Right atrium auricular region (tissue), 2 donors: ENCODE measurements around the gene IL12RB1. TPM values are rescaled to one million over a fixed set of nuclear protein-coding genes. Genes with fewer than 3 reads are reported as not detected.

Experiments used
- DNase-seq: peaks from one replicate; pipeline ENCODE4 v3.0.0-alpha.2; 2019; ENCODE audit warnings: low spot score
- H3K27ac ChIP-seq, 2 donors: fragments of 200-600 bp; sonication (generic); 1 replicate in 1 of 2; 2 replicates in 1 of 2; pipeline ENCODE4 v1.5.1; 2016 to 2019
- H3K27me3 ChIP-seq, 2 donors: fragments of 200-600 bp; sonication (generic); one replicate each; pipeline versions ENCODE4 v1.5.1 to v1.6.0; 2017 to 2019
- H3K36me3 ChIP-seq: fragments of 200-600 bp; sonication (generic); one replicate; pipeline ENCODE4 v1.5.1; 2016
- H3K4me1 ChIP-seq, 2 donors: fragments of 200-600 bp; sonication (generic); one replicate each; pipeline versions ENCODE4 v1.5.1 to v1.6.0; 2017 to 2019
- H3K4me3 ChIP-seq, 2 donors: fragments of 200-600 bp; sonication (generic); 1 replicate in 1 of 2; 2 replicates in 1 of 2; pipeline ENCODE4 v1.5.1; 2017 to 2019; ENCODE audit warnings: mild to moderate bottlenecking in 1 of 2, moderate library complexity in 1 of 2
- H3K9me3 ChIP-seq, 2 donors: fragments of 200-600 bp; sonication (generic); one replicate each; pipeline ENCODE4 v1.5.1; 2019
- total RNA-seq, 2 donors: library from RNA; depleted of rRNA; stranded (reverse); fragments of >200 nt; gene quantifications; one replicate each; pipeline ENCODE4 v1.1.0, GENCODE V29; 2016
- TF ChIP-seq, protein P1 (sequence below), 2 donors: fragments of 200-600 bp; sonication (generic); IDR thresholded peaks; one replicate each; pipeline ENCODE4 v1.5.1; 2019; ENCODE audit warnings: antibody characterized with exemption in 2 of 2

IL12RB1 gene
- total RNA-seq, 2 donors from 2014 or later: 0.22 to 0.75 TPM

- H3K27me3 ChIP-seq: no peaks in the 10 kb centered on the region
- H3K9me3 ChIP-seq: no peaks in the 10 kb centered on the region
- DNase-seq: peak; percentile 79
- peaks cover 0 to 24% of the 10 kb centered on the region in 2 donors for H3K4me1 ChIP-seq
- H3K27ac ChIP-seq: peak overlapping the region; percentile 63 to 69
- TF ChIP-seq, protein P1, sequence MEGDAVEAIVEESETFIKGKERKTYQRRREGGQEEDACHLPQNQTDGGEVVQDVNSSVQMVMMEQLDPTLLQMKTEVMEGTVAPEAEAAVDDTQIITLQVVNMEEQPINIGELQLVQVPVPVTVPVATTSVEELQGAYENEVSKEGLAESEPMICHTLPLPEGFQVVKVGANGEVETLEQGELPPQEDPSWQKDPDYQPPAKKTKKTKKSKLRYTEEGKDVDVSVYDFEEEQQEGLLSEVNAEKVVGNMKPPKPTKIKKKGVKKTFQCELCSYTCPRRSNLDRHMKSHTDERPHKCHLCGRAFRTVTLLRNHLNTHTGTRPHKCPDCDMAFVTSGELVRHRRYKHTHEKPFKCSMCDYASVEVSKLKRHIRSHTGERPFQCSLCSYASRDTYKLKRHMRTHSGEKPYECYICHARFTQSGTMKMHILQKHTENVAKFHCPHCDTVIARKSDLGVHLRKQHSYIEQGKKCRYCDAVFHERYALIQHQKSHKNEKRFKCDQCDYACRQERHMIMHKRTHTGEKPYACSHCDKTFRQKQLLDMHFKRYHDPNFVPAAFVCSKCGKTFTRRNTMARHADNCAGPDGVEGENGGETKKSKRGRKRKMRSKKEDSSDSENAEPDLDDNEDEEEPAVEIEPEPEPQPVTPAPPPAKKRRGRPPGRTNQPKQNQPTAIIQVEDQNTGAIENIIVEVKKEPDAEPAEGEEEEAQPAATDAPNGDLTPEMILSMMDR (IDR thresholded peaks at IDR 0.05): no peak
- H3K36me3 ChIP-seq: no peaks in the 10 kb centered on the region
- H3K4me3 ChIP-seq: peak overlapping the region; percentile 60 to 82
These were observed 31.1 kb upstream of the IL12RB1 start for GRCh38 chr19:18117692-18118378.

GRCh38 chr19:18117364-18117691 is 30.6 kb upstream of the IL12RB1 start:
- H3K27ac ChIP-seq: no peak overlapping the region

DNA sequence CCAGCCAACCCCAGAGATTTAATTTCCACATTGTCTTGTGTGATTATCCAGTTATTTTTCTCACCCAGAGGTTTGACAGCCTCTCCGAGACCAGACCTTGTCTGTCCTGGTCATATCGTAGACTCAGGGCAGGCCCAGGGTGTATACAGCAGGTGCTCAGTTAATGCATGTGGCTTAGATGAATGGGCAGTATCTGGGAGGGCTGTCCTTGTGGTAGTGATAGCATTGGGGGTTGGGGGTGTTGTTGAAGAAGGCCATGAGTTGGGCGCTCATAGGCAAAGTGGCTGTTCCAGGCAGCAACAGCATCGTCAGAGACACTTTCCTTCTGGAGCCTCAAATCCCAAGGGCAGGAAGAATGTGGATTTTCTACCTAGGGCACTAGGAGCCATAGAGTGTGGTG is 27.7 kb upstream of the IL12RB1 start:
- no peak overlapping the region for H3K4me3 ChIP-seq
- no peak for DNase-seq
- no peaks in the 10 kb centered on the region for H3K36me3 ChIP-seq
- H3K9me3 ChIP-seq: no peaks in the 10 kb centered on the region
- no peak overlapping the region for H3K27ac ChIP-seq
- H3K4me1 ChIP-seq: peaks cover 0 to 35% of the 10 kb centered on the region in 2 donors
- TF ChIP-seq, protein P1 (IDR thresholded peaks at IDR 0.05): no peak
- H3K27me3 ChIP-seq: no peaks in the 10 kb centered on the region

More at GRCh38 chr19:18117364-18117691, 30.6 kb upstream of the IL12RB1 start:
- no peaks in the 10 kb centered on the region for H3K27me3 ChIP-seq
- H3K9me3 ChIP-seq: no peaks in the 10 kb centered on the region
- TF ChIP-seq, protein P1 (IDR thresholded peaks at IDR 0.05): no peak
- H3K4me3 ChIP-seq: peak overlapping the region in 1 of 2 donors; percentile 82
- DNase-seq: no peak
- no peaks in the 10 kb centered on the region for H3K36me3 ChIP-seq
- peaks cover 0 to 24% of the 10 kb centered on the region in 2 donors for H3K4me1 ChIP-seq

DNA sequence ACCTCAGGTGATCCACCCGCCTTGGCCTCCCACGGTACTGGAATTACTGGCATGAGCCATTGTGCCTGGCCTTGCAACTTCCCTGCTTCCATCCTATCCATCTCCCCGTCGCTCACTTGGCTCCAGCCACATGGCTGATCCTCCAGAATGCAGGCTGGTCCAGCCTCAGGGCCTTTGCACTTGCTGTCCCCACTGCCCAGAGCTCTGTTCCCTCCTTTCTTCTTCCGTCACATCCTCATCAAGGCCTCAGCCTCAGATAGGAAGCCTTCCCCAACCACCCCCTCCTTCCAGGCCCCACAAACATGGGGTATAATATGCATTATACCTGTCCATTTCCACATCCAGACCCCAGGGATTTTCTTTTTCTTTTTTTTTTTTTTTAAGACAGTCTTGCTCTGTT is 27.1 kb upstream of the IL12RB1 start:
- TF ChIP-seq, protein P1 (IDR thresholded peaks at IDR 0.05): no peak
- Histone ChIP-seq H3K36me3 (no peaks in the 10 kb centered on the region), H3K4me3 (no peak overlapping the region), H3K9me3 (no peaks in the 10 kb centered on the region), H3K27ac (no peak overlapping the region), H3K4me1 (peaks cover 0 to 33% of the 10 kb centered on the region in 2 donors), H3K27me3 (no peaks in the 10 kb centered on the region)
- DNase-seq: no peak

DNA sequence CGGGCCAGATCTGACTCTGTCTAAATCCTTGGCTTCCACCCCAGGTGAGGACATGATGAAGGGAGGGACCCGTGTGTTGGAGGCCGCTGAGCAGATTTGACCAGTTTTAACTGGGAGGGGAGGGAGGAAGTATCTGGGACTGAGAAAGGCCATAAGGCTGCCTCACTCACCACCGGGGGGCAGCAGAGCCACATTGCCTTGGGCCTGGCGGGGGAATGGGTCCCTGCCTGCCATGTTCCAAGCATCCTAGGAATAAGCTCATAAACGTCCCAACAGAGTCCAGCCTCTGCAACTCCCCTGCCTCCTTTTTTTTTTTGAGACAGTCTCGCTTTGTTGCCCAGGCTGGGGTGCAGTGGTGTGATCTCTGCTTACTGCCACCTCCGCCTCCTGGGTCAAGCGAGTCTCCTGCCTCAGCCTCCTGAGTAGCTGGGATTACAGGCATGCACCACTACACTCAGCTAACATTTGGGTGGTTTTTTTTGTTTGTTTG is 26.3 kb upstream of the IL12RB1 start:
- H3K4me3 ChIP-seq: no peak overlapping the region
- DNase-seq: peak; percentile 83
- H3K4me1 ChIP-seq: peaks cover 0 to 25% of the 10 kb centered on the region in 2 donors
- no peaks in the 10 kb centered on the region for H3K36me3 ChIP-seq
- H3K27me3 ChIP-seq: no peaks in the 10 kb centered on the region
- TF ChIP-seq, protein P1 (IDR thresholded peaks at IDR 0.05): peak; percentile 75 to 94
- no peak overlapping the region for H3K27ac ChIP-seq
- no peaks in the 10 kb centered on the region for H3K9me3 ChIP-seq
